ENCODE measurements around the gene PKDCC.

The PKDCC gene

DNA sequence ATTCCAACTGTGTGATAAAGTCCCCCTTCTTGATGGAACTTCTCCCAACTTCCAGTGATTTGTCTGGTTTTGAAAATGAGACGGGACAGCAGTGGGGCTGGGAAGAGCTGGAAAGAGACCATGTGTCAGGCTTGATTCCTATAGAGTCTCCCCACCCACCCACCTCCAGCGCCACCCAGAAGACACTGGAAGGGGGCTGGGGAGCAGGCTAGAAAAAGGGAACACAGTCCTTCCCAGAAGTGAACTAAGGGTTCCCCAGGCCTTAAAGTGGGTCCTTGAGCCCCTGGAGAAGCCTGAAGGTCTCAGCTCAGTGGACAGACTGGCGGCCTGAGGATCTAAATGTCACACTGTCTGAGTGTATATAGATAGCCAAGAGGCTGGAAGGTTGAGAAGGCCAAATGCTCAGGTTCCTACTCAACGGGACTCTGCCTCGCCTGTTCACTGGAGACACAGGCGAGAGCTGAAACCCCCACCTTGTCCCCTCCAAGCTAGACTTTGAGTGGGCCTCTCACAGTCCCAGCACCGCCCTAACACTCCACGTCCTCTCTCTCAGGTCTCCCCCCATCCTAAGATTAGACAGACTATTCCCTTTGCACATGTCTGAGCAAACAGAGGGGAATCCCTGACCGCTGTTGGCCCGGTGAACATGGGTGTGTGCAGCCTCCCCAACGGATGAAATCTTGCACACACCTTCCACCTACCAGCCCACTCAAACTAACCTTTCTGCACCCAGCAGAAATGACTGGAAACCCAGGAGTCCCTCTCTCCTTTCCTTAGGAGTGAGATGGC is 1.6 kb downstream of the PKDCC start:
- DNase-seq (ENCODE audit: low read depth) = no peak

DNA sequence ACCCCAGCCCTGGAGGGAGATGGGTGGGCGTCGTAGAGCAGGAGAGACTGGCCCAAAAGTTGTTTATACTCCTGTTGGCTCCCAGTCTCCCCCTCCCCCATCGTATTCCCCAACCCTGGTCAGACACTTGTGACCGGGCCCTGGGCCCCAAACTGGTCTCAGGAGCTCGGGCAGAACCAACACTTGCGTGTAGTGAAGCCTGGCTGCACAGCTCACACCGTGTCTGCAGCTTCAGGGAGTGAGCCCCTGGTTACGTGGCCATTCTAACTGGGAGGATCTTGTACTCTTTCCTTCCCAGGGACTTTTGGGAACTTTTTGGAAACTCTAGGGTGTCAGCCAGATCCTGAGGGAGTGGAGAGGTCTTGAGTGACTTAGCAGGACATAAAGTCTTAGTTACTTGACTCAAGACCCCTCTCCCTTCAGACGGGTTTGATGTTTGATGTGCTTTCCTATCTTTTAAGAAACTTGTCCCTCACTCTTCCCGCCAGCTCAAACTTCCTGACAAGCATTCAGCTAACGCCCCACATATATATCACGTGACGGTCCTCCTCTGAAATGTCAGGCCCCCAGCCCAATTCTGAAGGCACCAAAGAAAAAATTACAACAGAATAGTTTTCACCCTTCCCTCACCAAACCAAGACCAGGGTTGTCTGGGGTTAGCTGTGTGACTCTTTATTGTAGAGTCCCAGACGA is 2.3 kb downstream of the PKDCC start:
- DNase-seq (ENCODE audit: low read depth) = no peak

DNA sequence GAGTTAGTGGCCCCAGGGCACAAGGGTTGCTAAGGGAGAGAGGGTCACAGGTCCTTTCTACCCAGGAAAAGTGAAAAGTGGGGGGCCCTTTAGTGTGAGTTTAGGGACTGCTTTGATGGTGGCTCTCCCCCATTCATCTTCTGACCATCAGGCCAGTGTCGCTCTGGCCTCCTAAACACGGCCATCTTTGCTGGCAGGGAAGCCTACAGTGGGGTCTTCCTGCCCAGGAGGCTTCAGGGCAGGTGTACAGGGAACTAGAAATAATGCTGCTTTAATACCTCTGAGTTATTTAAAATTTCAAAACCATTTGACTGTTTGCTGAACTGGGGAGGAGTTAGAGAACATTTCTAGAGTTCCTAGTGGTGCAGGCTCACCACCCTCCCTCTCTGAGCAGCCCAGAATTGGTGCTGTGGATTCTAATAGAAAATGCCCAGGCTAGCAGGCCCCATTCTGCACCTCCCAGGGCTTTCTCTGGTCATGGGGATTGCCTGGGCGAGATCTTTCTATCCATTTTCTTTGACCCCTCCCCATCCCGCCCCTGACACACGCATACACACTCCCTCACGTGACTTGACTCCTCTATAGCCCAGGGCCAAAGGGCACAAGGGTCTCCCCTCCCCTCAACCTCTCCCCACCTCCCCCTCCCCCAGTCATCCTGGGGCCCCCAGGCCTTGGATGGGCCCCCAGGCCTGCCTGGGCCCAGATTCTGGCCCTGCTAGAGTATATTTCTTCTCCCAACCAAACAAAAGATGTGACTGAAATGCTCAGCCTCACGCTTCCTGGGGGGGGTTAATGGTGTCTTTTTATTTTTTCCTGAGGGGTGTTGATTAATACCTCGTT is 3.1 kb downstream of the PKDCC start:
- DNase-seq (ENCODE audit: low read depth) = no peak

DNA sequence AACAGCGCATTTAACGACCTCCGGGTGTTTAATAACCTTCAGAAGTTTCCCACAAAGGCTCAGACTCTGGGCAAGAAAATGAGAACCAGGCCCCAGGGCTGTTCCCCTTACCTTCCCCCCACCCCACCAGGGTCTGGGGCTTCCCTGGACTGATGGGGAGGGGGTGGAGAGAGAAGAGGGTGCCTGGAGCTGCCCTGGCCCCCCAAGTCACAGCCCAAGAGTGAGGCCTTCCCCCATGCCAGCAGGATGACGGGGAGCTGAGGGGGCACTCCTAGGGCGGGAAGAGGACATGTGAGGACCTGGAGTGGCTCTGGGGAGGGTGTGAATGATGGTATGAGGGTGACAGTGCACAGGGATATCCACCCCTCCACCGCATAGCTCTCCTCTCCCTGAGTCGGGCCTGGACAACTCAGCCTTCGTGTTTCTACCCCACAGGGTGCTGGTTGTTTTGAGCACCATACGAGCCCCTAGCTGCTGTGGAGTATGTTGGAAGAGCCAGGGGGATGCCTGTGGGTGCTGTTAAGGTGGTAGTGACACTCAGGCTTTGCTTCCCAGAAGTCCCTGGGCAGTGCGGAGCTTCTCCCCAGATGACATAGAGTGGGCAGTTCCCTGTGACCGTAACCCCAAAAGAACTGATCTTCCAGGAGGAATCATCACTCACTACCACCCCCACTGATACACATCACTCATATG is 3.9 kb downstream of the PKDCC start:
- no peak for DNase-seq (ENCODE audit: low read depth)

DNA sequence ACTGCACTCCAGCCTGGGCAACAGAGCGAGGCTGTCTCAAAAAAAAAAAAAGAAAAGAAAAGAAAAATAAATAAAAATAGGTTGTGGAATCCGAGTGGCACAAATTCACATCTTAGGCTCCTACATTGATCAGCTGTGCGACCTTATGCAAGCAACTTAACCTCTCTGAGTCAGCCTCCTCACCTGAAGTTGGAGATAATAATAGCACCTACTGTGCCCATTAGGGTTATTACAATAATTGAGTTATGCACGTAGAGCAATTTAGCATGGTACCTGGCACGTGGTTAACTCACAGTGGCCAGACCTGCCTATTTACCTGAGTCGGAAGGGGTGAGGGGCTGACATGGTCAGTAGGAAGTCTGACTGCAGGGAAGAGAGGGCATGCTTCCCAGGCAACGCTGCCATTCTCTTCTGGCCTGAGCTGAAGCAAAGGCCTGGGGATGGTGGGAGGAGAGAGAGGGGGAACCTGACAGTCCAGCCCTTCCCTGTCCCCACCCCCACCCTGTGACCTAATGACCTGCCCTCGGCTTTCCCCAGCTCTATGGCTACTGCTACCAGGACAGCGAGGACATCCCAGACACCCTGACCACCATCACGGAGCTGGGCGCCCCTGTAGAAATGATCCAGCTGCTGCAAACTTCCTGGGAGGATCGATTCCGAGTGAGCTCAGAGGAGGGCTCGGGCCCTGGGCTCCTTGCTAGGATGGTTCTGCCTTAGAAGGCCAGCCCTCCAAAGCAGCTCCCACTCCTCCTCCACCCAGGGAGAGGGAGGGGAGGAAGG is 5.1 kb downstream of the PKDCC start:
- DNase-seq (ENCODE audit: low read depth) = no peak

DNA sequence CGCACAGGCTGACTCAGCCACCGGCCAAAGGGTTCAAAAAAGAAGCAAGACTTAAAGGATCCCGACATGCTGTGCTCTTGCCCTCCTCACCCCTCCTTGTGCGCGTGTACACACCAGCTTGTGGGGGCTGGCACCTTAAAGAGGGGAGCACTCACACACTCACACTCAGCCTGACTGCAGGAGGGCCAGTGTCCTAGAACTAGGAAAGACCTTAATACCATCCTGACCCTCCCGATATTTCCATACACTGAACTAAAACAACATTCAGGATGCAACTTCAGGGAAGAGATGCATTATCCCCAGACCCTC is 5.6 kb downstream of the PKDCC start:
- DNase-seq (ENCODE audit: low read depth) = no peak

DNA sequence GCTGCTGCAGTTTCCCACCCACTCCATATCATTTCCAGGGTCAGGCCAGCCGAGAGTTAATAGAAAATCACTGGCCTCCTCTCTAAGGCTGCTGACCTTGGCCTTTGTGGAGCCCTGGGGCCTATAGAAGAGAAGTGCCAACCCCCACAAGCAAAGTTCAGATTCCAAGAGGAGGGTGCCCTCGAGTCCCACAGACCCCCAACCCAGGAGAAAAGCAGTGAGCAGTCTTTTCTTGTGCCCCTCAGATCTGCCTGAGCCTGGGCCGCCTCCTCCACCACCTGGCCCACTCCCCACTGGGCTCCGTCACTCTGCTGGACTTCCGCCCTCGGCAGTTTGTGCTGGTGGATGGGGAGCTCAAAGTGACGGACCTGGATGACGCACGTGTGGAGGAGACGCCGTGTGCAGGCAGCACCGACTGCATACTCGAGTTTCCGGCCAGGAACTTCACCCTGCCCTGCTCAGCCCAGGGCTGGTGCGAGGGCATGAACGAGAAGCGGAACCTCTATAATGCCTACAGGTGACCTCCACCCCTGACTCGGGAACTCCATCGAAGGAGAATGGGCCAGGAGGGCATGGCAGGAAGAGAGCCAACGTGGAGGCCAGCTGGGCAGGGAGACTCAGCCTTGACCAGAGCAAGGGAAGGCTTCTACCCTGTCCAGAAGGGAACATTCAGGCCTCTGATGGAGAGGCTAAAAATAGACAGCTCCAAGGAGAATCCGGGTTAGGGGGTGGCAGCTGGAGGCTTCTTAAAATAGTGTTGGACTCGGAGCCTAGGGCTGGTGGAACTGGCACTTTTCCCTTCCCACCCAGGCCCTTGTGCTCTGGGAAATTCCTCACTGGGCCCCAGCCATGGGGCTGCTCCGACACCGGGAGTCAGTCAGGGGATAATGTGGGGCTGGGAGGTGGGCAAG is 6.2 kb downstream of the PKDCC start:
- no peak for DNase-seq (ENCODE audit: low read depth)

DNA sequence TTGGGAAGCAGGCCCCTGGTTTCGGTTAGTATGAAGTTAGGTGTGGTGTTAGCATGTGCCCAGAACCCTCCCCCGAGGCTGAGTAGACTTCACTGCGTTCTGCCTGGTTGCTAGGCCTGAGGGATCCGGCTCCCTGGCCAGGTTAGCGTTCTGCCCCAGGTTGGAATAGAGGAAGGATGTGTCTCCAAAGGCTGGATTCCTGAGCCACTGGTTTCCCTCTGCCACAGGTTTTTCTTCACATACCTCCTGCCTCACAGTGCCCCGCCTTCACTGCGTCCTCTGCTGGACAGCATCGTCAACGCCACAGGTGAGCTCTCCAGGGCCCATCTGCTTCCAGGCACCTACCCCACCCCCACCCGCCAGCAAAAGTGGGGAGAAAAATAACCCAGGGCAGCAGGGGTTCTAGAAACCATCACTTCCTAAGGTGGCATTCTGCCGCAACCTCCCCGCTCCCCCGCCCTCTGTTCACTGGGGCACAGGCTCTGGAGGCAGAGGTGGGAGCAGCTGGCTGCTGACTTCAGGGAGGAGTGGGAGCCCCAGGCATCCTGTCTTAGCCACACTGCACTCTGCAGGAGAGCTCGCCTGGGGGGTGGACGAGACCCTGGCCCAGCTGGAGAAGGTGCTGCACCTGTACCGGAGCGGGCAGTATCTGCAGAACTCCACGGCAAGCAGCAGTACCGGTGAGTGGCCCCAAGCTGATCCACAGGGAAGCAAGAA is 7.1 kb downstream of the PKDCC start:
- DNase-seq (ENCODE audit: low read depth) = no peak

DNA sequence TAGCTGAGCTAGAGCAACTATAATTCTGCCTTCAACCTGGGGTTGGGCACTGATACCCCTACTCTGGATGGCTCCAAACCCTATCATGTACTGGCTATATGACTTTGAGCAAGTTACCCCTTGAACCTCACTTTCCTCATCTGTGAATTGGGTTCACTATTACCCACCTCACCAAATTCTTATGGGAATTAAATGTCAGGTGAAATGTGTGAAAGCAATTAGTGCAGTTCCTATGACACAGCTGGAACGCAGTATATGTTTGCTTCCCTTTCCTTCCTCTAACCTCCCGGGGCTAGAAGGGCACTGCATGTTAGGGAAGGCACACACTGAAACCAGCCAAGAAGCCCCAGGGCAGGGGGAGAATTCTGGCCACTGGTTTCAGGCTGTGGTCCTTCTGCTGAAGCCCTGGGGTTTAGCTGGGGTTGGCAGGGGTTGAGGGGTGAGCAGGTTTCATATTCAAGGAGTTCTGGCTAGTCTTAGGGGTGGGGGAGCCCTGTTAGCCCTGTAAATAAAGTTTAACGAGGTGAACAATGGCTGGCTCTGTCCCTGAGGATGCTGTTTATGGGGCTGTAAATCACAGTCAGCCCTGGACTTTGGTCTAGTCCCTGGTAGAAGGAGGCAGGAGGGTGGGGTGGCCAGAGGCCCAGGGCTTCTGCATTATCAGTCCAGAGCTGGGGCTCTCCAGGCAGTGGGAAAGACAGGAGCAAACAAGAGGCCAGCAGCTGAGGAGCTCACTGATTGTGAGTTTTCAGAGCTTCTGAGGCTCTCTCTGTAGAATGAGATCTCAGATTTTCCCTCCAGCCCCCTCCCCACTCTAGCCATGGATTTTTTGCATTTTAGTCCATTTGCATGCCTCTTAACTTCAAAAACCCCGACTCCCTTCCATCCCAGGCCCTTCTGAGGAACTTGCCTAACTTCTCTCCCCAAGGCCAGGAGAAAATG is 8.0 kb downstream of the PKDCC start:
- no peak for DNase-seq (ENCODE audit: low read depth)

DNA sequence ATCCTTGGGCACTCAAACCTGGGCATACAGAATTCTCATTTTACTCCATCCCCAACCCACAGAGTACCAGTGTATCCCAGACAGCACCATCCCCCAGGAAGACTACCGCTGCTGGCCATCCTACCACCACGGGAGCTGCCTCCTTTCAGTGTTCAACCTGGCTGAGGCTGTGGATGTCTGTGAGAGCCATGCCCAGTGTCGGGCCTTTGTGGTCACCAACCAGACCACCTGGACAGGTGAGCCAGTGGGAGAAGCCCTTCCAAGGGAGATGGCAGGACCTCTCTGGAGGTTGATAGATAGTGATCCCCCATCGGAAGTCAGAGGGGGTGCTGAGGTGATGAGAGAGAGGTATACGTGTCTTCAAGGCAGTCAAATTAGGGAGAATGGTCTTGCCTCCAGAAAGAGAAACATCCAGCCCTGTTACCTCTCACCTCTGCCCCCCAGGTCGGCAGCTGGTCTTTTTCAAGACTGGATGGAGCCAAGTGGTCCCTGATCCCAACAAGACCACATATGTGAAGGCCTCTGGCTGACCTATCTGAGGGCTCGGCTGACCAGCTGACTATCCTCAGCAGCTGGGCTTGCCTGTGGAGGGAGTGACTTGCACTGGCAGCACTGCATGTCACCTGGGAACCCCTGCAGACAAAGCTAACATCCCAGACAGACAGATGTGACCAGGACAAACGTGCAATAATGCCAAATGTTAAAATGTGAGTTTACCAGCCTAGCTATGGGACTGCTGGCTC is 9.5 kb downstream of the PKDCC start:
- DNase-seq (ENCODE audit: low read depth) = no peak

DNA sequence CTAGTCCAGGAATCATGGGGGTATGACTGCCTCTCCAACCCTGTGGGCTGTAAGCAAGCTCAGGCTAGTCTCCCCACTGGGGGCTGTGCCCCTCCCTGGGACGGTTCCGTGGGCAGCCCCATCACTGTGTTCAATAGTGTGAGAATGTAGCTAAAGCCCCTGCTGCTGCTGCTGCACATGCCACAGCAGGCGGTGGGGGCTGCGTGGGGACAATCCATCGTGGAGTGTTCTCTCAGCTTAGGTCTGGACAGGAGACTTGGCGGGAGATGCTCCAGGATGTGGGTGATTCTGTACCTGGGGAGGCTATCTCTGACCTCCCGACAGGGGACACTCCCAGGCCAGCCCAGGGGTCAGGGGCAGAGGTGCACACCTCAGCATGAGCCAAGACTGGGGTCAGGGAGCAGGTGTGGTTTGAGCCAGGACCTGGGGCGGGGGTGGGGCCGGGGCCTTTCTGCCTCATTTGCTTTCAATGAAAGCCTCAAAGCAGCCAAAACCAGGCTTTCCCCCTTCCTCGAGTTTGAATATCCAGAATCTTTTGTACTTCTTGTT is 10.2 kb downstream of the PKDCC start:
- DNase-seq (ENCODE audit: low read depth) = no peak

DNA sequence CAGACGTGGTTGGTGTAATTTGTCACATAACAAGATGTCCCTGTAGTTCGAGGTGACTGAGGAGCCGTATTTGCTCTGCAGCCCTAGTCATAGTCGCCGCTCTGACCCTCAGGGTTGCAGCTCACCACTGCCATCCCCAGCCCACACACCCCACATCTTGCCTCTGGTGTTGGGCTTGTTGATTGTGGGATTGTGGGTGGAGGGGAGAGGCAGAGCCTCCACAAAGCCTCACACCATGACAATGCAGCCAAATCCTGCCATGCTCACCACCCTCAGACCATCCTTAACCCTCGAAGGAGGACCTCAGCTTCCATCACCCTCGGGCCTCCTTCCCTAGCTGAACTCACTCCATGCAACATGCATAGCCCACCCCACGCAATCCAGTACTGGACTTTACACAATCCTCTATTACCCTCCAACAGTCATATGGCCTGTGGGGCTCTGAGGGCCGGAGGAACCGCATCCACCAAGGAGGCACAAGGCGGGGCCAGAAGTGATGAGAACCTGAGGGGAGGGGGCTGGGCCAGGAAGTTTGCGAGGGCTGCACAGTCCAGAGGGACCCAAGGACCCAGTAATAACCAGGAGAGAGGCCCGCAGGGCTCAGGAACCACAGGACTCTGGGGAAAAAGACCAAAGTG is 11.6 kb downstream of the PKDCC start:
- no peak for DNase-seq (ENCODE audit: low read depth)

DNA sequence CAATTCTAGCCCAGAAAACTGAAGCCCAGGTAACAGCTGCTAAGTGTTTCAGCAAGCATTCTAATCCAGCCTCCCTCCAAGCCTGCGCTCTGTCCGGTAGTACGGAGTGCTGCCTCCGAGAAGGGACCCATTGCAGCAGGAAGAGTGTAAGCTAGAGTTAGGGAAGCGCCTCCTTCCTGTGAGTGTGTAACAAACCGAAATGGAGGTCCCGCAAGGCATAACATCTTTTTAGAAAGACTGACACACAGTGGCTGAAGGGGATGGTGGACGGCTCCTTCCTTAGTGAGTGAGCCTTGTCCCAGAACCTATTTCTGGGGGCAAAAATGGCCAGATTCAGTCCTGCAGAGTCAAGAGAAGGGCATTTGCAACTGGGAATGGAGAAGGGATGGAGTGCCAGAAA is 12.2 kb downstream of the PKDCC start:
- DNase-seq (ENCODE audit: low read depth) = no peak

DNA sequence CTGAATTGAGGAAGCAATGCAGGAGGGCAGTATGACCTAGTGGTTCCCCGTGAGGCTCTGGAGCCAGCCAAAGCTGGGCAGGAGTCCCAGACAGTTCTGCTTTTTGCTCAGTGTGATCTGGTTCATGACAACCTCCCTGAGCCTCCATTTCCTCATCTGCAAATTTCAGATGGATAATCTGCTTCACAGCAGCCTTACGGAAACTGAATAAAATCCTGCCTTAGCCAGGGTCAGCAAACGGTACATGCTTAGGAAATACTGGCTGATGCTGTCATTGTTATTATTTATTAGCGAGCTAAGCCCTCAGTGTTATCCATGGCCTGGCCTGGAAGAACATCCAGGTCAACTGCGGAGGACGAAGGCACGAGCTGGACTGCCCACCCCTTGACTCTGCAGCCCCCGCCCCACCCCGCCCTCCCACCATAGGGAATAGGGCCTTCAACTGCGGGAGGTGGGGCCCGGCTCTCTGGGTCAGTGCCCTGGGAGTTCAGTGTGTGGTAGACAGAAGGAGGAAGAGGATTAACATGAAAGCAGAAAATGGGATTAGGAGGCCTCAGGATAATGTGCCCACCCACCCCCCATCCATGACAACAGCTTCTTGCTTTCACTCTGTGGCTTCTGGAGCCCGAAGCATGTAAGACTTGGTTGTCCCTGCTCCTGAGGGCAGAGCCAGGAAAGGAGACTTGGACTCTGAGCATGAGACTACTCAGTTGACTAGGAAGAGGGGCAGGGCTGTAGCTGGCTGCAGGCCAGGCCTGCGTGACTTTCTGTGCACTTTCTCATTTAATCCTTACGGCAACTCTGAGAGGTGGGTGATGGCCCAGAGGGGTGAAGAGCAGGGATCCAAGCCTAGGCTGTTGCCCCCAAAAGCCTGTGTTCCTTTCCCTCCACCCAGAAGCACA is 13.1 kb downstream of the PKDCC start:
- DNase-seq (ENCODE audit: low read depth) = no peak

DNA sequence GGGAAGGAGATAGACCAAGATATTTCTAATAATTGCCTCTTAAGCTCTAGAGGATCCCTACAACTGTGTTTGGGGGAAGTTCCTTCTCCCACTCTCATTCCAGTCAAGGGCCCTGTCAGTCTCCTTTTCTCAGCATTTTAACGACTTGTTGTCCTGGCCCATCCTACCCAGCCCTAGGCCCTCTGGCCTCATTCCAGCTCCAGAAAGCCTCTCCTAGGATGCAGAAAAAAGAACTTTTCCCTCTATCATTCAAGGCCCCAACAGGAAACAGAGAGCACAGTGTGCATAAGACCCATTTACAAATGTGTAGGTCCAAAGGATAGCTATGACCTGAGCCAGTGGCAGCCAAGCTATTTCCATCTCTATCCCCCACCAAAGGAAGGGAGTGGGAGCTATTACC is 14.0 kb downstream of the PKDCC start:
- DNase-seq (ENCODE audit: low read depth) = no peak

Measured in stimulated activated CD4-positive, alpha-beta T cell treated with anti-CD3 and anti-CD28 coated beads, Interleukin-2, amount 100 ng/mL, for 4 hours (primary cell).